ENCODE data around the gene PLN. TPM values are rescaled to one million over a fixed set of nuclear protein-coding genes. Genes with fewer than 3 reads are reported as not detected.

The PLN gene
- total and polyA plus RNA-seq, 10 of the 15 experiments (the other 5 are each of a cell fraction or from before 2014, with no cell fraction given), result 0.16 to 0.44 TPM; not detected in 8

- TF ChIP-seq, protein P1, sequence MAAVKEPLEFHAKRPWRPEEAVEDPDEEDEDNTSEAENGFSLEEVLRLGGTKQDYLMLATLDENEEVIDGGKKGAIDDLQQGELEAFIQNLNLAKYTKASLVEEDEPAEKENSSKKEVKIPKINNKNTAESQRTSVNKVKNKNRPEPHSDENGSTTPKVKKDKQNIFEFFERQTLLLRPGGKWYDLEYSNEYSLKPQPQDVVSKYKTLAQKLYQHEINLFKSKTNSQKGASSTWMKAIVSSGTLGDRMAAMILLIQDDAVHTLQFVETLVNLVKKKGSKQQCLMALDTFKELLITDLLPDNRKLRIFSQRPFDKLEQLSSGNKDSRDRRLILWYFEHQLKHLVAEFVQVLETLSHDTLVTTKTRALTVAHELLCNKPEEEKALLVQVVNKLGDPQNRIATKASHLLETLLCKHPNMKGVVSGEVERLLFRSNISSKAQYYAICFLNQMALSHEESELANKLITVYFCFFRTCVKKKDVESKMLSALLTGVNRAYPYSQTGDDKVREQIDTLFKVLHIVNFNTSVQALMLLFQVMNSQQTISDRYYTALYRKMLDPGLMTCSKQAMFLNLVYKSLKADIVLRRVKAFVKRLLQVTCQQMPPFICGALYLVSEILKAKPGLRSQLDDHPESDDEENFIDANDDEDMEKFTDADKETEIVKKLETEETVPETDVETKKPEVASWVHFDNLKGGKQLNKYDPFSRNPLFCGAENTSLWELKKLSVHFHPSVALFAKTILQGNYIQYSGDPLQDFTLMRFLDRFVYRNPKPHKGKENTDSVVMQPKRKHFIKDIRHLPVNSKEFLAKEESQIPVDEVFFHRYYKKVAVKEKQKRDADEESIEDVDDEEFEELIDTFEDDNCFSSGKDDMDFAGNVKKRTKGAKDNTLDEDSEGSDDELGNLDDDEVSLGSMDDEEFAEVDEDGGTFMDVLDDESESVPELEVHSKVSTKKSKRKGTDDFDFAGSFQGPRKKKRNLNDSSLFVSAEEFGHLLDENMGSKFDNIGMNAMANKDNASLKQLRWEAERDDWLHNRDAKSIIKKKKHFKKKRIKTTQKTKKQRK (IDR thresholded peaks at IDR 0.05; ENCODE audit: low read depth, low read length), result no peak
- no peak for TF ChIP-seq SUPT20H (IDR thresholded peaks at IDR 0.05; ENCODE audit: borderline replicate concordance, control insufficient read depth, low read depth, low read length)
- no peak for TF ChIP-seq RB1 (IDR thresholded peaks at IDR 0.05; ENCODE audit: borderline replicate concordance)
- no peak for TF ChIP-seq SKIL (IDR thresholded peaks at IDR 0.05; ENCODE audit: low read depth, poor library complexity, severe bottlenecking)
- TF ChIP-seq RFX5 (IDR thresholded peaks at IDR 0.05; ENCODE audit: low read depth, low read length), result no peak
- TF ChIP-seq IKZF2 (IDR thresholded peaks at IDR 0.05), result no peak
- no peak for TF ChIP-seq SMARCA5 (IDR thresholded peaks at IDR 0.05)
Observed at GRCh38 chr6:118589649-118590365, 41.7 kb downstream of the PLN start (continued).

Measured in GM12878 (cell line).